ENCODE data around the gene SYT2. TPM values are rescaled to one million over a fixed set of nuclear protein-coding genes. Genes with fewer than 3 reads are reported as not detected.
"Not testable (repeated sequence)": the region's sequence is repeated elsewhere in the genome, so short reads cannot be mapped to it uniquely, and the experiment has no call there.

Gene SYT2
- polyA plus RNA-seq, 1 of the 3 experiments (the other 2 are of a cell fraction), result 0.03 TPM

DNA sequence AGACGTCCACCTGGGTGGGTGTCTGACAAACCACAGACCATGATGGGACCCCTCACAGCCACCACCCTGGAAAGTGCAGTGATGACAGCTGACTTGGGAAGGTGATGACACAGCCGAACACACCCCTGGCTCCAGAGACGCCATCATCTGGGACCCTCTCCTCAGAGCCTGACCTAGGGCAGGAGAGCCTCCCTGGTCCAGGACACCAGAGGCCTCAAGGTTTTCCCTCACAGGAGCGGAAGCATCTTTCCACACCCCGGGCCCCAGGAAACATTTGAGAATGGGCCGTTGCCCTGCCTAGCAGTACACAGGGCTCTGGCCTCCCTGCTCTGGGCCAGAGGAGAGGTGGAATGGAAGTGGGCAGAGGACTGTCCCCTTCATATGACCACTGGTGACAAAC is 79.7 kb downstream of the SYT2 start:
- H3K79me2 ChIP-seq (ENCODE audit: insufficient read depth), result no peaks in the 10 kb centered on the region
- POLR2A ChIA-PET, result no interaction called here
- H3K9me3 ChIP-seq, result no peaks in the 10 kb centered on the region
- 67% methylated on average over 6 of the region's 6 CpGs for WGBS (ENCODE audit: low lambda C conversion rate)
- H4K20me1 ChIP-seq (ENCODE audit: insufficient read depth), result no peaks in the 10 kb centered on the region
- H3K4me1 ChIP-seq (ENCODE audit: control insufficient read depth in 1 of 2, insufficient read depth in 2 of 2, low read depth in 1 of 2, low read length in 1 of 2), result no peaks in the 10 kb centered on the region; a peak in 1 of 4 replicates
- no peaks in the 10 kb centered on the region for H3F3A ChIP-seq (replicated peaks; ENCODE audit: insufficient read depth)
- H3K36me3 ChIP-seq (replicated peaks in 1 of 2; ENCODE audit: control insufficient read depth in 1 of 2, insufficient read depth in 2 of 2, low read length in 1 of 2), result no peaks in the 10 kb centered on the region
- H3K9me2 ChIP-seq, result no peaks in the 10 kb centered on the region
- H3K9ac ChIP-seq, result no peak overlapping the region
- H2AFZ ChIP-seq (ENCODE audit: low read depth), result no peak overlapping the region
- H3K27me3 ChIP-seq (ENCODE audit: insufficient read depth), result no peaks in the 10 kb centered on the region; the same call in 1 of the 2 replicates
- CTCF ChIA-PET, result interaction anchor here (1.2 kb wide), 1 partner anchor 89 kb away, joined by 4 read pairs; no protein-coding TSS in a partner anchor
- no peak for DNase-seq
- no peak overlapping the region for H3K27ac ChIP-seq (ENCODE audit: low read depth in 2 of 2, low read length in 1 of 2)
- H3K4me3 ChIP-seq (ENCODE audit: low read depth in 2 of 2, low read length in 1 of 2), result no peak overlapping the region
- no peak overlapping the region for H3K4me2 ChIP-seq
- TF ChIP-seq, protein P1, sequence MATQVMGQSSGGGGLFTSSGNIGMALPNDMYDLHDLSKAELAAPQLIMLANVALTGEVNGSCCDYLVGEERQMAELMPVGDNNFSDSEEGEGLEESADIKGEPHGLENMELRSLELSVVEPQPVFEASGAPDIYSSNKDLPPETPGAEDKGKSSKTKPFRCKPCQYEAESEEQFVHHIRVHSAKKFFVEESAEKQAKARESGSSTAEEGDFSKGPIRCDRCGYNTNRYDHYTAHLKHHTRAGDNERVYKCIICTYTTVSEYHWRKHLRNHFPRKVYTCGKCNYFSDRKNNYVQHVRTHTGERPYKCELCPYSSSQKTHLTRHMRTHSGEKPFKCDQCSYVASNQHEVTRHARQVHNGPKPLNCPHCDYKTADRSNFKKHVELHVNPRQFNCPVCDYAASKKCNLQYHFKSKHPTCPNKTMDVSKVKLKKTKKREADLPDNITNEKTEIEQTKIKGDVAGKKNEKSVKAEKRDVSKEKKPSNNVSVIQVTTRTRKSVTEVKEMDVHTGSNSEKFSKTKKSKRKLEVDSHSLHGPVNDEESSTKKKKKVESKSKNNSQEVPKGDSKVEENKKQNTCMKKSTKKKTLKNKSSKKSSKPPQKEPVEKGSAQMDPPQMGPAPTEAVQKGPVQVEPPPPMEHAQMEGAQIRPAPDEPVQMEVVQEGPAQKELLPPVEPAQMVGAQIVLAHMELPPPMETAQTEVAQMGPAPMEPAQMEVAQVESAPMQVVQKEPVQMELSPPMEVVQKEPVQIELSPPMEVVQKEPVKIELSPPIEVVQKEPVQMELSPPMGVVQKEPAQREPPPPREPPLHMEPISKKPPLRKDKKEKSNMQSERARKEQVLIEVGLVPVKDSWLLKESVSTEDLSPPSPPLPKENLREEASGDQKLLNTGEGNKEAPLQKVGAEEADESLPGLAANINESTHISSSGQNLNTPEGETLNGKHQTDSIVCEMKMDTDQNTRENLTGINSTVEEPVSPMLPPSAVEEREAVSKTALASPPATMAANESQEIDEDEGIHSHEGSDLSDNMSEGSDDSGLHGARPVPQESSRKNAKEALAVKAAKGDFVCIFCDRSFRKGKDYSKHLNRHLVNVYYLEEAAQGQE (IDR thresholded peaks at IDR 0.05; ENCODE audit: low read depth, low read length), result no peak
- TF ChIP-seq ELF1 (IDR thresholded peaks at IDR 0.05), result no peak
- no peak for TF ChIP-seq EP300 (IDR thresholded peaks at IDR 0.05; ENCODE audit: borderline replicate concordance in 1 of 2, low read depth in 1 of 2, low read length in 1 of 2)
- no peak for TF ChIP-seq JUND (IDR thresholded peaks at IDR 0.05)

DNA sequence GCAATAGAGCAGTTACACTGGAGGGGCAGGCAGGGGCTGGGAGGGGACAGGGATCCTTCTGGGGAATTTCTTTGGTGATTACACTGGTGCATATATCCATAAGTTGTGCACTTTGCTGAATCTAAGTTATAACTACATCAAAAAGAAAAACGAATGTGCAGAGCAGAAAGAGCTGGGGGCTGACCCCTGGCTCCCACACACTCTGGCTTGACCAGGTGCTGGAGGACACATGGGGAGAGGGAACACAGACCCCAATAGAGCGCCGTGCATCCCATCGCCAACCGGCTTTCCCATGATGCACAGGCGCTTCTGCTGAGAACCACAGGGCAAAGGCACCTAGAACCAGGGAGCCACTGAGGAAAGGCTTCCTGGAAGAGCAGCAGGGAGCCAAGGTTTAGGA is 80.2 kb downstream of the SYT2 start:
- H3K4me1 ChIP-seq (ENCODE audit: control insufficient read depth in 1 of 2, insufficient read depth in 2 of 2, low read depth in 1 of 2, low read length in 1 of 2); H3F3A ChIP-seq (replicated peaks; ENCODE audit: insufficient read depth); H3K79me2 ChIP-seq (ENCODE audit: insufficient read depth); H2AFZ ChIP-seq (ENCODE audit: low read depth); DNase-seq; H3K9me3 ChIP-seq; H3K36me3 ChIP-seq (replicated peaks in 1 of 2; ENCODE audit: control insufficient read depth in 1 of 2, insufficient read depth in 2 of 2, low read length in 1 of 2); H4K20me1 ChIP-seq (ENCODE audit: insufficient read depth); H3K27ac ChIP-seq (ENCODE audit: low read depth in 2 of 2, low read length in 1 of 2); POLR2A ChIA-PET; H3K27me3 ChIP-seq (ENCODE audit: insufficient read depth); H3K9me2 ChIP-seq; H3K4me2 ChIP-seq; H3K4me3 ChIP-seq (ENCODE audit: low read depth in 2 of 2, low read length in 1 of 2); H3K9ac ChIP-seq: not testable (repeated sequence)
- CTCF ChIA-PET, result interaction anchor here (1.2 kb wide), 1 partner anchor 90 kb away, joined by 4 read pairs; no protein-coding TSS in a partner anchor
- 88% methylated on average over 6 of the region's 6 CpGs for WGBS (ENCODE audit: low lambda C conversion rate)

DNA sequence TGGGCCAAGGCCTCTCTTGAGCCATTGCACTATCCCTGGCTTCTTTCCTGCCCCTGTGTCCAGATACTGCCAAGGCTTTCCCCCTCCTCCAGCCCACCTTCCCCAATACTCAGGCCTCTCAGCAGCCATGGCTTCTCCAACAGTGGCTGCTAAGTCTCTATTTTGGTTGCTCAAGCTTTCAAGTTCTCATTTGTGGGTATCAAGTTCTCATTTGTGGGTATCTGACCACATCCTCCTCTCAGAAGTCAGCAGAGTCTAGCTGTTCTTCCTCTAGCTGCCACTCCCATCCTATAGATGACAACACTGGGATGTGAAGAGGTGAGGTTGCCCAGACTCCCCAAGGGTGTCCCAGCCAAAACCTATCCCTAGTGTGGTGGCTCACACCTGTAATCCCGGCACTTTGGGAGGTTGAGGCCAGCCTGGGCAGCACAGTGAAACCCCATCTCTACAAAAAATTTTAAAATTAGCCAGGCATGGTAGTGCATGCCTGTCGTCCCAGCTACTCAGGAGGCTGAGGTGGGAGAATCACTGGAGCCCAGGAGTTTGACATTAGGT is 80.9 kb downstream of the SYT2 start:
- DNase-seq; H3K36me3 ChIP-seq (replicated peaks in 1 of 2; ENCODE audit: control insufficient read depth in 1 of 2, insufficient read depth in 2 of 2, low read length in 1 of 2); POLR2A ChIA-PET; H4K20me1 ChIP-seq (ENCODE audit: insufficient read depth); H3K4me1 ChIP-seq (ENCODE audit: control insufficient read depth in 1 of 2, insufficient read depth in 2 of 2, low read depth in 1 of 2, low read length in 1 of 2); H3K27ac ChIP-seq (ENCODE audit: low read depth in 2 of 2, low read length in 1 of 2); H3K9ac ChIP-seq; H2AFZ ChIP-seq (ENCODE audit: low read depth); H3K9me2 ChIP-seq; H3K4me3 ChIP-seq (ENCODE audit: low read depth in 2 of 2, low read length in 1 of 2); H3K4me2 ChIP-seq; H3K9me3 ChIP-seq; H3K27me3 ChIP-seq (ENCODE audit: insufficient read depth); H3K79me2 ChIP-seq (ENCODE audit: insufficient read depth); H3F3A ChIP-seq (replicated peaks; ENCODE audit: insufficient read depth): not testable (repeated sequence)
- CTCF ChIA-PET, result interaction anchor here (1.2 to 2.2 kb wide), 3 partner anchors 29 to 128 kb away, joined by 3 to 7 read pairs (median 4); no protein-coding TSS in a partner anchor
- WGBS (ENCODE audit: low lambda C conversion rate), result 56% methylated on average over 2 of the region's 2 CpGs

Data from SK-N-SH (cell line).